K562 (cell line): Measurements from ENCODE around the gene BCL10. TPM values are rescaled to one million over a fixed set of nuclear protein-coding genes. Genes with fewer than 3 reads are reported as not detected.

Experiments
- ETV6 ChIP-seq, 3 experiments: fragments of 150-350 bp in 1 of 3; sonication (generic) in 1 of 3; formaldehyde crosslinking in 1 of 3; IDR thresholded peaks; 2 replicates each; pipeline versions ENCODE4 v1.6.1 to v1.8.0; 2014 to 2022; ENCODE audit warnings: borderline replicate concordance in 2 of 3, low read depth in 2 of 3, antibody characterized with exemption in 1 of 3, low read length in 1 of 3, mild to moderate bottlenecking in 1 of 3, missing genetic modification reagents in 1 of 3
- FOXK2 ChIP-seq, 2 experiments: fragments of 450-650 bp; IDR thresholded peaks in 1 of 2; conservative IDR thresholded peaks in 1 of 2; 2 replicates each; pipeline ENCODE4 v1.6.1; 2016; ENCODE audit warnings: low read depth in 2 of 2, mild to moderate bottlenecking in 1 of 2
- GATAD2A ChIP-seq: fragments of 450-650 bp; IDR thresholded peaks from 2 replicates; pipeline ENCODE4 v1.6.1; 2017
- JUNB ChIP-seq: fragments of 450-650 bp; formaldehyde crosslinking; conservative IDR thresholded peaks from 2 replicates; pipeline ENCODE4 v1.4.0; 2020; ENCODE audit warnings: mild to moderate bottlenecking
- KDM4B ChIP-seq, 2 experiments: fragments of 450-650 bp in 1 of 2; sonication (generic) in 1 of 2; IDR thresholded peaks; 2 replicates each; pipeline ENCODE4 v1.6.1; 2016 to 2017; ENCODE audit warnings: borderline replicate concordance in 2 of 2, antibody characterized with exemption in 1 of 2, low read depth in 1 of 2, mild to moderate bottlenecking in 1 of 2
- L3MBTL2 ChIP-seq: fragments of 450-650 bp; IDR thresholded peaks from 2 replicates; pipeline ENCODE4 v1.6.1; 2016; ENCODE audit warnings: mild to moderate bottlenecking, moderate library complexity
- NR2F6 ChIP-seq: fragments of 450-650 bp; formaldehyde crosslinking; IDR thresholded peaks from 2 replicates; pipeline ENCODE4 v1.4.0; 2020; ENCODE audit warnings: mild to moderate bottlenecking
- PHTF2 ChIP-seq: fragments of 250-450 bp; sonication (Bioruptor Pico); IDR thresholded peaks from 2 replicates; pipeline ENCODE4 v1.5.0; 2021; ENCODE audit warnings: mild to moderate bottlenecking
- POLR3A ChIP-seq: IDR thresholded peaks from 2 replicates; pipeline ENCODE4 v1.6.1; 2011; ENCODE audit warnings: borderline replicate concordance, mild to moderate bottlenecking, moderate library complexity; ENCODE audit not compliant: insufficient read length, insufficient read depth; ENCODE audit errors: extremely low read depth
- SP1 ChIP-seq: sonication (generic); formaldehyde crosslinking; IDR thresholded peaks from 2 replicates; pipeline ENCODE4 v1.8.1; 2022; ENCODE audit warnings: mild to moderate bottlenecking, missing genetic modification reagents
- TAF1 ChIP-seq: IDR thresholded peaks from 2 replicates; pipeline ENCODE4 v1.6.1; 2011; ENCODE audit warnings: mild to moderate bottlenecking, low read length, moderate library complexity; ENCODE audit not compliant: insufficient read depth, control insufficient read depth, severe bottlenecking; ENCODE audit errors: extremely low read depth
- TCF7L2 ChIP-seq: fragments of 150-350 bp; IDR thresholded peaks from 2 replicates; pipeline ENCODE4 v1.6.1; 2016; ENCODE audit warnings: low read depth, mild to moderate bottlenecking, low read length, moderate library complexity
- ZNF121 ChIP-seq: sonication (generic); formaldehyde crosslinking; conservative IDR thresholded peaks from 2 replicates; pipeline ENCODE4 v1.8.0; 2022; ENCODE audit warnings: missing genetic modification reagents
- ZNF212 ChIP-seq: fragments of 450-650 bp; formaldehyde crosslinking; IDR thresholded peaks from 2 replicates; pipeline ENCODE4 v1.4.0; 2020; ENCODE audit warnings: mild to moderate bottlenecking
- ZNF589 ChIP-seq: fragments of 200-800 bp; sonication (Bioruptor generic); IDR thresholded peaks from 2 replicates; pipeline ENCODE4 v1.6.1; 2016; ENCODE audit warnings: low read depth, missing genetic modification characterization, missing compliant biosample characterization
- ZNF707 ChIP-seq: fragments of 250-450 bp; sonication (Bioruptor Pico); conservative IDR thresholded peaks from 2 replicates; pipeline ENCODE4 v1.8.0; 2022; ENCODE audit warnings: inconsistent platforms, mild to moderate bottlenecking, moderate library complexity
- ZNF79 ChIP-seq: fragments of 250-450 bp; sonication (Bioruptor Pico); IDR thresholded peaks from 2 replicates; pipeline ENCODE4 v1.4.0; 2020; ENCODE audit warnings: low read depth, mild to moderate bottlenecking, moderate library complexity
- polyA plus RNA-seq, 8 experiments: library from polyadenylated mRNA; depleted of rRNA in 4 of 8; stranded (reverse) in 5 of 8; unstranded in 3 of 8; fragments of >200 nt; fragmentation: Nextera tagmentation in 2 of 8; fragmentation: Illumina TruSeq in 1 of 8; extraction: Ambion mirVana in 2 of 8; extraction: Trizol in 1 of 8; gene quantifications; 2 replicates each; pipeline versions ENCODE4 v1.2.1 to v1.2.3, GENCODE V29; 2011 to 2014; ENCODE audit warnings: inconsistent platforms in 1 of 8, missing spikeins in 1 of 8
- total RNA-seq, 7 experiments: library from RNA; depleted of rRNA in 6 of 7; stranded (reverse); fragments of >200 nt in 6 of 7; fragmentation: Illumina TruSeq in 2 of 7; extraction: Trizol in 2 of 7; gene quantifications; 2 replicates each; pipeline versions ENCODE4 v1.2.1 to v1.2.3, GENCODE V29; 2011 to 2021; ENCODE audit warnings: low replicate concordance in 1 of 7
- TF ChIP-seq, protein P1 (sequence below), 2 experiments: fragments of 450-650 bp; IDR thresholded peaks; 2 replicates each; pipeline ENCODE4 v1.6.1; 2016
- TF ChIP-seq, protein P2 (sequence below): sonication (generic); IDR thresholded peaks from 2 replicates; pipeline ENCODE4 v1.6.1; 2016
- TF ChIP-seq, protein P3 (sequence below): fragments of 450-650 bp; formaldehyde crosslinking; IDR thresholded peaks from 2 replicates; pipeline ENCODE4 v1.4.0; 2022; ENCODE audit warnings: mild to moderate bottlenecking, moderate library complexity

BCL10 gene
- total and polyA plus RNA-seq, 9 of the 15 experiments (the other 6 are each of a cell fraction or from before 2014, with no cell fraction given), result 8.0 to 19.4 (median 12.3) TPM

DNA sequence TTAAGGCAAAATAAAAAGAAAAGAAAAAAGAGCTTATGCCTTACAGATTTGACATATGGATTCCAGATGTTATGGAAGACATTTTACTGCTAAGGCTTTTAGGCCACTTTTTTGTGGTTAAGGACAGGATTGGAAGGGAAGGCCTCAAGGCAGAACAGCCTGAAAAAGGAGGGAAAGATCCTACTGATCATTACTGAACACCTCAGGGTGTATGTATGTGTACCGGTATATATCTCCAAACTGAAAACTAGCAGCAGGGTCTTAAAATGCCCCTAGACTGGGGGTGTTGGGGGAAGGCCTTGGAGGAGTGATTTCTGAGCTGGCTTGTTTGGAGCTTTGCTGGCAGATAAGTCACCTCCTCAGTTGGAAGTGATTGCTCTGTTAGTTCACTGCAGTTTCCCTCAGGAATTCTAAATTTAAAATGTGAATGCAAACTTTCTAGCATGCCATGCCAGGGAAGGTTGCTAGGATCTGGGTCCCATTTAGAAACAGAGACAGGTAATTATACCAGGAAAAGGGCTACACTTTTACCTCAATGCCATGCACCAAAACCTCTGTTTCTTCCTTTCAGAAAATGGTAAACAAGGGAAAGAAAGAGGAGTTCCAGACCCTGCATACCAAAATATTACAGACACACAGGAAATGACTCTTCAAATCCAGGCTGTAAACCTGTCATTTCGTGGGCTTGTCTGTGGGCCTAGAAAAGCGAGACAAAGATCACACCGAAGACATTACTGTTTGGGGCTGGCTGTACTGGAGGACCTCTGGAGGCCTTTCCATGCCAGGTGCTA is 32.0 kb downstream of the BCL10 start (continued):
- no peak for TF ChIP-seq PHTF2
- TF ChIP-seq, protein P1, sequence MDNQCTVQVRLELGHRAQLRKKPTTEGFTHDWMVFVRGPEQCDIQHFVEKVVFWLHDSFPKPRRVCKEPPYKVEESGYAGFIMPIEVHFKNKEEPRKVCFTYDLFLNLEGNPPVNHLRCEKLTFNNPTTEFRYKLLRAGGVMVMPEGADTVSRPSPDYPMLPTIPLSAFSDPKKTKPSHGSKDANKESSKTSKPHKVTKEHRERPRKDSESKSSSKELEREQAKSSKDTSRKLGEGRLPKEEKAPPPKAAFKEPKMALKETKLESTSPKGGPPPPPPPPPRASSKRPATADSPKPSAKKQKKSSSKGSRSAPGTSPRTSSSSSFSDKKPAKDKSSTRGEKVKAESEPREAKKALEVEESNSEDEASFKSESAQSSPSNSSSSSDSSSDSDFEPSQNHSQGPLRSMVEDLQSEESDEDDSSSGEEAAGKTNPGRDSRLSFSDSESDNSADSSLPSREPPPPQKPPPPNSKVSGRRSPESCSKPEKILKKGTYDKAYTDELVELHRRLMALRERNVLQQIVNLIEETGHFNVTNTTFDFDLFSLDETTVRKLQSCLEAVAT (IDR thresholded peaks at IDR 0.05), result no peak
- no peak for TF ChIP-seq ZNF707 (CRISPR knock-in tag)
- no peak for TF ChIP-seq ETV6 (IDR thresholded peaks at IDR 0.05; ENCODE audit: borderline replicate concordance in 1 of 2, low read depth in 2 of 2, low read length in 1 of 2)
- no peak for TF ChIP-seq ETV6 (CRISPR knock-in tag; IDR thresholded peaks at IDR 0.05; ENCODE audit: borderline replicate concordance)
- TF ChIP-seq GATAD2A, result no peak
- TF ChIP-seq ZNF79, result no peak
- no peak for TF ChIP-seq JUNB (CRISPR knock-in tag)
- TF ChIP-seq TCF7L2, result no peak
- TF ChIP-seq ZNF589 (CRISPR knock-in tag), result peak; percentile 92
- TF ChIP-seq KDM4B (IDR thresholded peaks at IDR 0.05; ENCODE audit: borderline replicate concordance in 2 of 2, low read depth in 1 of 2), result no peak
- TF ChIP-seq, protein P2, sequence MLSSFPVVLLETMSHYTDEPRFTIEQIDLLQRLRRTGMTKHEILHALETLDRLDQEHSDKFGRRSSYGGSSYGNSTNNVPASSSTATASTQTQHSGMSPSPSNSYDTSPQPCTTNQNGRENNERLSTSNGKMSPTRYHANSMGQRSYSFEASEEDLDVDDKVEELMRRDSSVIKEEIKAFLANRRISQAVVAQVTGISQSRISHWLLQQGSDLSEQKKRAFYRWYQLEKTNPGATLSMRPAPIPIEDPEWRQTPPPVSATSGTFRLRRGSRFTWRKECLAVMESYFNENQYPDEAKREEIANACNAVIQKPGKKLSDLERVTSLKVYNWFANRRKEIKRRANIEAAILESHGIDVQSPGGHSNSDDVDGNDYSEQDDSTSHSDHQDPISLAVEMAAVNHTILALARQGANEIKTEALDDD, result no peak
- TF ChIP-seq POLR3A, result no peak
- no peak for TF ChIP-seq TAF1
- no peak for TF ChIP-seq NR2F6 (CRISPR knock-in tag)
- TF ChIP-seq FOXK2 (conservative IDR thresholded peaks at IDR 0.05 in 1 of 2, IDR thresholded peaks at IDR 0.05 in 1 of 2; ENCODE audit: low read depth in 2 of 2), result peak; percentile 80 to 88; a peak in 3 of 4 replicates
- no peak for TF ChIP-seq ZNF212
- no peak for TF ChIP-seq ZNF121
- TF ChIP-seq, protein P3, sequence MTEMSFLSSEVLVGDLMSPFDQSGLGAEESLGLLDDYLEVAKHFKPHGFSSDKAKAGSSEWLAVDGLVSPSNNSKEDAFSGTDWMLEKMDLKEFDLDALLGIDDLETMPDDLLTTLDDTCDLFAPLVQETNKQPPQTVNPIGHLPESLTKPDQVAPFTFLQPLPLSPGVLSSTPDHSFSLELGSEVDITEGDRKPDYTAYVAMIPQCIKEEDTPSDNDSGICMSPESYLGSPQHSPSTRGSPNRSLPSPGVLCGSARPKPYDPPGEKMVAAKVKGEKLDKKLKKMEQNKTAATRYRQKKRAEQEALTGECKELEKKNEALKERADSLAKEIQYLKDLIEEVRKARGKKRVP (CRISPR knock-in tag), result 0 out of 2 replicates have a peak, but pooled peaks have one; percentile 14
- TF ChIP-seq L3MBTL2, result peak; percentile 41
- no peak for TF ChIP-seq SP1
